ENCODE data around the gene PTPRB.

PTPRB gene

DNA sequence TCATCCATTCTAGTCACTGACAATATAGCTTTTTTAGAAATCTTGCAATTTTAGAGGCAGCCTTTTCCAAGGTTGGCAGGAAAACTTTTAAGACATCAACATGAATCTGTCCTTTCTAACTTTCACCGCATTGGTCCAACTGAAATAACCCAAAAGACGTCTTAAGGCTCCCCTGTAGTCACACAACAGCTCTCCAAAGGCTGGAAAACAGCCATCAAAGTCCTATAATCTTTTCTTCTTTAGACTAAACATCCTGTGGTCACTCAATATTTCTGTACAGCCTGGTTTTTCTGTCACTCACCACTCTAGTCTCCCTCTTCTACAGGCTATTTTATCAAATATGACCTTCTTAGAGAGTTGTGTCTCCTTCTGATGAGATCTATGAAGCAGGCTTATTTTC, 4.5 kb upstream of the PTPRB start:
- DNase-seq: no peak

DNA sequence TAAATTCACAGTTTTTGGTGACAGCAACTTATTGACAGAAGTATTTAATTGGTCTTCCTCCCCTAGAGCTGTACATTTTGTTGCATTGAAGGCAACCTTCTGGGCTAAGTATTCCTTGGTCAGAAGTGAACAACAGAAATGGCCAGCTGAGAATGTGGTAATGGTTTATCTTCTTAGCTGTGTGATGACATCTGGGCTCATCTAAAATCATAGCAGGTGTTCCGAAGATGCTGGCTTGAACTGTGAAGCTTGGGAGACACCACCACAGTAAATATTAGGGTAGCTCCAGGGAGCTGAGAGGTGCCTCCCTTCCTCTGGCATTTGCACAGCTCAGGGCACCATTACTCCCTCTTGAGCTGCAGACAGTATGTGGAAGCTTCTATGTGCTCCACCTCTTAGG, 3.7 kb upstream of the PTPRB start:
- DNase-seq: no peak

DNA sequence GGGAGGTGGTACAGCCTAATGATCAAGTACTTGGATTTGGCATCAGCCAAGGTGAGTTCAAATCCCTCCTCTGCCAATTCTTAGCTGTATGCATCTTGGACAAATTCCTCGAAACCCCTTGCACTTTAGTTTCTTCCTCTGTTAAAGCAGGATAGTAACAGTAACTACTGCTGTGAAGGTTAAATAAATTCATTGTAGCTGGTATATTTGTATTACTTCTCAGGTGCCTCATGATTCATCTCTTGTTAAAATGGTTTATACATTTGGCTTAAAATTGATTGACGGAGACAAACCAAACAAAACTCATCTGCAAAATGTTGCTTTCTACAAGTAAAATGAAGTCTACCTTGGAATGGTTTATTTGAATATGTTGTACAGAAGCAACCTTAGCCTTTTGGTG, 2.3 kb upstream of the PTPRB start:
- no peak for DNase-seq

DNA sequence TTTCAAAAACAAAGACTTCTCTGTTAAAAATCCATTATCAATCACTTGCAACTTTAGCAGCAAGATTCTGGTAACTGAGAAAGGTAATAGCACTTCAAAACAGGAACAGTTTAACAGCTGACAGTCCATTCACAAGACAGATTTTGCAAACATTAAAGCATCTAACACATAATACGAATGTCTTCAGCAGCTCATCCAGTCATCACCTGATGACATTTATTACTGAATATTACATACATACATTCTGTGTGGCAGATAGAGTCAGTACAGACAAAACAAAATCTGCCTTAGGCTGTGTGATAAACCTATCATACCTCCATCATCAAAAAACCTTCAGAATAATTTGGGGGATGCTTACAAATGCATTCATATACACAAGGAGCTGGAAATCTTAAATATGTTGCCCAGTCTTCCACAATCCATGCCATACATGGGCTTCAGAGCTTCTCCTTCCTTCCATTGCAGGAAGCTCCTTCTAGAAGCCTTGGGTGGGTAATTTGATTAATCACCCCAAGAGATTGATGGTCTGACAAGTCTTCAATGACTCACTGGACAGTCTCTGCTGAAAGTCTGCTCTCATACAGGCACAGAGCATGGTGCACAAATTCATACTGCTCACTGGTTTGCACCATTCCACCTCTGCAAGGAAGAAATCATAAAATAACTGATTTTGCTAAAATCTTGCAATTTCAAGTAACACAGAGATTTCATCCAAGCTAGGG, 1.6 kb upstream of the PTPRB start:
- DNase-seq: no peak

DNA sequence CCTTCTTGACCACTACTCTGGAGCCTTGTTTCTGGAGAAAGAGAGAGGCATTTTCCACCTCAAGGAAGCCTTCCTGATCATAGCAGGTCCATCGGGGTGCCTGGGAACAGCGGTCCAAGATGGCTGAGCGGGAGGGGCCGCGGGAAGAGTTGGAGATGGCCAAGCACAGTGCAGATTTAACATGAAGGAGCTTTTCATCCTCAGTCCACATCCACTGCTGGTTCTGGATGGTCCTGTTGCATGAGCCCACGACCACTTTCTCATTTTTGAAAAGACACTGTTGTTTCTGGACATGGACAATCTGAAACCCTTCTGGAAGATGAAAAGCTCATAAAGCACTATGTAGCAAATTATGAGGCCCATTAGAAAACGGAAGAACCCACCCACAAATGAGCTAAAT, 1.5 kb downstream of the PTPRB start:
- no peak for DNase-seq

DNA sequence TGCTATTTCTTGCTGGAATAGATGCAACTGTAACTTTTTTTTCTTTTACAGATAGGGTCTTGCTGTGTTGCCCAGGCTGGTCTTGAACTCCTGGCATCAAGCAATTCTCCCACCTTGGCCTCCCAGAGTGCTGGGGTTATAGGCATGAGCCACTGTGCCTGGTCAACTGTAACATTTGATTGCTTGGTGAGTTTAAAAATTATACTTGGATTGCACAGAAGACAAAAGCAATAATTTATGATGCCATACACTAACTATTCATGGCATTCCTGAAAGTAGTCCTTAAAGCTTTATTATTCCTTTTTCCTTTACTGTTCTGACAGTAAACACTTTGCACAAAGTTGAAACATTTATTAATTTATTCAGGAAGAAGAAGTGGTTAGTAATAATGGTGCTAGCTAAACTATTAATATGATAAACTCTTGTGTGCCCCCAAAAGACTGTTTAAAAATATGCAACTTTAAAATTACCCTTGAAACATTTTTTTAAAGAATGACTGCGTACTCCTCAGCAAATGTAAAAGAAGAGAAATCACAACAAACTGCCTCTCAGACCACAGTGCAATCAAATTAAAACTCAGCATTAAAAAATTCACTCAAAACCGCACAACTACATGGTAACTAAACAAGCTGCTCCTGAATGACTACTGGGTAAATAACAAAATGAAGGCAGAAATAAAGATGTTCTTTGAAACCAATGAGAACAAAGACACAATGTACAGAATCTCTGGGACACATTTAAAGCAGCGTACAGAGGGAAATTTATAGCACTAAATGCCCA, 8.3 kb downstream of the PTPRB start:
- no peak for DNase-seq

DNA sequence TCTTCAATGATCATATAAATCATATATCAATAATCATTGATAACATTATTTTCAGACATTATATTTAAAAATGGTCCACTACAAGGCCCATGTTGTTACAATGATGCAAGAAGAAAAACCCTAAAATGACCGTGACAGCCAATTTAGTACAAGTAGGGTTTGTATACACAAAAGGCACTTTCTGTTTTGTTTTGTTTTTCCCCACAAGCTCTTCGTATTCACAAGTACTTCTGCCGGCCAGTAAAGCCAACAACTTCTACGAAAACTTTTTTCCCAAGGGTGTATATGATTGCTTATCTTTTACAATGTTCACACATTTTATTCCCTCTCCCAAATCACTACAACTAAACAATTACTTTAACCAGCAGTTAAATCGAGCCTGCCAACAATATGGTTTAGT, 9.6 kb downstream of the PTPRB start:
- no peak for DNase-seq

DNA sequence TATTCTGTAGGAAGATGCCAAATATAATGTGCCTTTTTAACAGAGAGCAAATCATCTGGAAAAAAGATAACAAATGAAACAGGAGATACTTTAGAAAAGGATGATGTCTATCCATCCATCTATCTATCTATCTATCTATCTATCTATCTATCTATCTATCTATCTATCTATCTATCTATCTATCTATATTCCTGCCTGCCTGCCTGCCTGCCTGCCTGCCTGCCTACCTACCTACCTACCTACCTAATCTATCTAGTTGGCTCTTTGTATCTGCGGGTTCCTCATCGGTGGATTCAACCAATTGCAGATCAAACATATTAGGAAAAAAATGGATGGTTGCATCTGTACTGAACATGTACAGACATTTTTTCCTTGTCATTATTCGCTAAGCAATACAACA, 11.0 kb downstream of the PTPRB start:
- DNase-seq: no peak

DNA sequence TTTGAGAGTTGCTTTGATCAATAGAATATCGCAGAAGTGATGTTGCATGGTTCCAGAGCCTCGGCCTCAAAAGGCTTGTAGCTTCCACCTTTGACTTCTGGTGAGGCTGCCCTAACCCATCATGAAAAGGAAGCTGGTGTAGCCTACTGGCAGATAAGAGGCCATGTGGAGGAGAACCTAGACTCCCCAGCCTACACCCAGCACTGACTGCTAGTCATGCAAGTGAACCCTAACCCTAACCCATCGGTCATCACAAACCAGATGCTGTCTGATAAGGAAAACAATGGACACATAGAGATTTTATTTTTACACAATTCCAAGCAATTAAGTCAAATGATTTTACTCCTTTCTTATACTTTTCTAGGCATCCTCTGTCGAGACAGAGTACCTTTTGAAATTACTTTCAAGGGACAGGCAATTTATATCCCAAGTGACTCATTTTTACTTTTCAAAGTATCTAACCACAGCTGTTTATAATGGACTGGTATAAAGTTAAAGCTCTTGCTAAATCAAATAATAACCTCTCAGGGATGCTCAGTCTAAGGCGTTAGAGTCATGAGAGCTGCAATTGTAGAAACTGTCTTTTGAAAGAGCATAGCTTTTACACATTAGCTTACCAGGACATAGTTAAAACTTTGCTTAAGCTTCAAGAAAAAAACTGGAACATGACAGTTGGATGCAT, 17.6 kb downstream of the PTPRB start:
- no peak for DNase-seq

DNA sequence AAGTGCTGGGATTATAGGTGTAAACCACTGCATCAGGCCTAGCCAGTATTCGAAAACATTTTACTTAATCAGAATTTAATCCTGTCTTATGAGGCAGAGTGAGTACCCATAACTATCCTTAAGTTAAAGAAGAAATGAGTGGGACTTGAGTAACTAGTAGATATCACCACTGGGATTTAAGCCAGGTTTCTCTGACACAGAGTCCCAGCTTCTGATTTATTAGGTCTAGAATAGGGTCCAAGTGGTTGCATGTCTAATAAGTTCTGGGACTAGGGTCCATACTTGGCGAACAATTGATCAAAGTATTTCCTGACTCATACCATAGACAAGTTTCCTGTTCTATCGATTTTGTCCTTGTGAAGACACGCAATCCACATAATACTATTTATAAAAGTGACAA, 18.9 kb downstream of the PTPRB start:
- no peak for DNase-seq

DNA sequence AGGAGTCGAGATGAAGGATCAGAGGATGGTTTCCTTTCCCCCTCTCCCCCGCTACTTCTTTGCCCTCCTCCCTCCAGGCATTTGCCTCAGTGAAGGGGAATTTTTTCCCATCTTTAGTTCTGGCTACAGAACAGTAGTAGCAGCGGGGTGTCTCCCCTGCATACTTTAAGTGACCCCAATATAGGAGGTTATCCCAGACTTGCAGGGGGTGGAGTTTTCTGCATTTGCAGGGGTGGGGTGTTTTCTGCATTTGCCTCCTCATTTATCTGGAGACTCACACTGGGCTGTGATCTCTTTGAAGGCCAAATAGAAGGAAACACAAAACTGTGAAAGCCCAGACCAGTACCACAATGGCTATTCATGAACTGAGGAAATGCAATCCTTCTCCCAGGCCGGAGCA, 19.8 kb downstream of the PTPRB start:
- DNase-seq: no peak

DNA sequence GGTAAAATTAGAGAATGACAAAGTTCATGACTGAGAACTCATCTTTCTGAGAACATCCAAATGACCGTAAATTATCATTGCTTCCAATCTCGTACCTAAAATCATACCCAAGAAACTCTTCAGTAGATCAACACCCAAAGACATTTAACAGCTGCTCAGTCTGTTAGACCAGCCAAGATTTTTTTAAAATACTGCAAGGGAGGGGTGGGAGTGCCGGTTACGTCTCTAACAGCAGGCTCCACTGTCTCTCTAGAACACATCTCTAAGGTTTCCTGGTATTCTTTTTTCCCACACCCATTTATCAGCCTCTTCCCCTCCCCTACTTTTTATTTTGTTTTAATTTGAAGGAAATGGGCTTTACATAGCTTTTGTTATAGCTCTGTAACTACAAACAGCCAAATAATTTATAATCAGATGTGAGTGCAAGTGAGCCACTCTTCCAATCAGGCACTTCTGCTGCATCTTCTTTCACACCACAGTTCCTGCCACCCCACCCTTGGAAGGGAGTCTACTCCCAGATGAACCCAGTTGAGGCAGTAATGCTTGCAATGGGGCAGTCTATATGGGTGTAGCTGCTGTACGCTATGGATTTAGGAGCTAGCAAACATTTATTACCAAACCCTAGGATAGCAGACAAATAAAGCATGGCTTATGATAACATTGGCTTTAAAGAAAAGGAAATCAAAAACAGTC, 21.9 kb downstream of the PTPRB start:
- DNase-seq: no peak

DNA sequence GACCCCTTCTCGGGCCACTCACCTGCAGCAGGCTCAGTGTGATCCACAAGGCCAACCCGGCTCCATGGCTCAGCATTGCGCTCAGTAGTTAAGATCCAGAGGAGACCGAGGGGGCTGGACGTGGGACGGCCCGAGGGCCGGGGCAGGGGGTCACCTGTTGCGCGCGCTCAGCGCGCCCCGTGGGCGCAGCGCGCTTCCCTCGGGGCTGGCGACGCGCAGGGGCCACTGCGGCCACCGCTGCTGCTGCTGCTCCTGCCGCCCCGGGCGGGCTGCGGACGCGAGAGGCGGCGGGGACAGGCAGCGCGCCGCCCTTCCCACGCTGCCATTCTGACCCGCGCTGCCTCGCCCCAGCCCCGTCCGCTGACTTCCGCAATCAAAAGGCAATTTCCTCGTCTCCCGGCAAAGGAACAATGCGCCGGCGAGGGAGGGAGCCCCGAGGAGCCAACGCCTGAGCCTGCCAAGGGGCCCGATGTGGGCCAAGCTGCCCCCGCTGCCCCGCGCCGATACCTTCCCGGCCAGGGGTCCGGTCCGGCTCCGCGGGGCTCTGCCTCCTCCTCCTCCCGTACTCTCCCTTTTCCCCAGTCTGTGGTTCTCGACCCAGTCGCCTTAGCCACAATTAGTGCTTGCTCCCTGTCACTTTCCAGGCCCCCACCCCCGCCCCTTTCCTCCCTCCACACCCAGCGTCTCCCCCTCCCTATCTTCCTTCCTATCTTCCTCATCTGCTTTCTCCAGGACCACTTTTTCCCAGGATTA, 27.3 kb downstream of the PTPRB start:
- DNase-seq: no peak

DNA sequence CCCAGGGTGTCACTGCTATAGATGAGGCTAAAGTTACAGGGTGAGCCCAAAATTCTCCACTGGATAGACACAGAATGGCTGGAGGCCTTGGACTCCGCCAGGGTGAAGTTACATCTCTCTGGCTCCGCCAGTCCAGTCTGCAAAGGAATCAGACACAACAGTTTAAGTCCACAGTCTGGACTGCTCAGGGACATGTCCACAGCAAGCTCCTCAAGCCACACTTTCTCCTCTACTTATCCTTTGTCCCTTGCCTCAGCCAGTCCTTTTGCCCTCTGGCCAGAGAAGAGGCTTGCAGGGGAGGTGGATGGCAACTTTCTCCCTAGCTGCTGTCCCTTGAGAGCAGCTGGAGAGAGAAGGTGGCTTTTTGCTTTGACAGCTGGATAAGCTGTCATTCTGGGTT, 28.0 kb downstream of the PTPRB start:
- no peak for DNase-seq

DNA sequence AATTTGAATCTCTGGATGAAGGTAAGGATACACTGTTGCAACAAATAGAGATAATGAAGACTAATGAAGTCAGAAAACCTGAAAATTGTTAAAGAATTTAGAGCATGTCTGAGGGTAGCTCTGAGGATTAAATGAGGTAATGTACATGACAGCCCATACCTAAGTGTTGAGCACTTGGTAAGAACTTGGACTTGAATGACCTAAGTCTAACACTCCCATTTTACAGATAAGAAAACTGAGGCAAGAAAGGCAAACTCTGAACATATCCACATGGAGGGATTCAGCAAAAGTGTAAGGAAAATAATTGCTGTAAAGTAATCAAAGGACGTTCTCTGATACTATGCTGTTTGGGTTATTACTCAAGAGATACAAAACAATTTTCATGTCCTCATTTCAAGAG, 29.0 kb downstream of the PTPRB start:
- DNase-seq: no peak

DNA sequence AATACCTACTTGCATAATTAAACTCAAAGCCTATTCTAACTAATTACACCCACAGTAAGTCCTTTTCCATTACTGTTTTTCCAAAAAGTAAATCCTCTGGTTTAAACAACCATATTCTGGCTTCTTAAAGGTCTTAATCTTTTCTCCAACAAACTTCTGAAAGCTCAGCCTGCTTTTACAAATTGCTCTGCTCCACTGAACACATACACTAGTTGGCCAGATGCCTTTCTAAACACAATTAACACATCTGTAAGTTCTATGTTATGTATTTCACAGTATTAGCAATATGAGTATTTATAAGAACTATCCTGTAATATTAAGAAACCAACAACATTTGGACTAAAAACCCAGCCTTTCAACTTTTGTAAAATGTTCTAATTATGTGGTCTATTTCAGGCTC, 30.1 kb downstream of the PTPRB start:
- no peak for DNase-seq

DNA sequence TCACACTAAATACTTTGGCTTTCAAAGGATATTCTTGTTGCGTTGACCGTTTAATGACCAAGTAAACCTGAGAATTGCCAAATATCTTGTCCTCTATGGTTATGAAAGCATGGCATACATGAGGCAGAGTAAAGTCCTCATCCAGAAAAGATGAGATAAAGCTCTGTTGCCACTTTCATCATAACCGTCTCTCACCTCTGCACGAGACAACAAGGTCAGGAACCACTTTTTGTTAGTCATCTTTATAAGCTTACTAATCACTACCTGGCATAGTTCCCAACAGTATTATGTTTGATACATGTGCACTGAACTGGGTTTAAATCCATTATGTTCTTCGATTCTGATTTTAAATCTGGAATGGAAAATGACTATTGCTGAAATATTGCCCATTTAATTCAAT, 31.3 kb downstream of the PTPRB start:
- no peak for DNase-seq

DNA sequence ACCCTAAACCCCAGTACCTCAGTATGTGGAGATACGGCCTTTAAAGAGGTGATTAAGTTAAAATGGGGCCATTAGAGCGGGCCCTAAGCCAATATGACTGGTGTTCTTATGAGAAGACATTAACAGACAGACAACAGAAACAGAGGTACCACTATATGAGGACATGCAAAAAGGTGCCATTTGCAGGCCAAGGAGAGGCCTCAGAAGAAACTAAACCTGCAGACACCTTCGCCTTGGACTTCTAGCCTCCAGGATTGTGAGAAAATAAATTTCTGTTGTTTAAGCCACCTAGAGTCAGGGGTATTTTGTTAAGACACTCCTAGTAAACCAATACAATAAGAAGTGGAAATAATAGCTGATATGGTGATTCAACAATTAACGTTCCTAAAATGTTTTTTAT, 32.6 kb downstream of the PTPRB start:
- no peak for DNase-seq

DNA sequence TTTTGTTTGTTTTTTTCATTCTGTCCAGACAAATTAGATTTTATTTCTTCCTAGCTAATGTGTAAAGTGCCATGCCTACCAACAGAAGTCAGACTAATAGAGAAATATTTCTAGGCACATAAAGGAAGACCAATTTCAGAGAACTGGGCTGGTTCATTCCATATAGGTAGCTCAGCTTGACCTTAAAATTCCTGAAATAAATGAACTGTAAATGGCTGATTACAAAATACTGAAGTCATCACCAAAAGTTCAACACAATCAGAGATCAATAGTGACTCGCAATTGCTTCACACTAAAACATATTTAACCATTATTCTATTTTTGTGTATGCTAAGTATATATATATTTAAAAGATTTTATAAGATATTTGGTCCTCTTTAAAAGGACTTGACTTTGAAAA, 34.2 kb downstream of the PTPRB start:
- no peak for DNase-seq

DNA sequence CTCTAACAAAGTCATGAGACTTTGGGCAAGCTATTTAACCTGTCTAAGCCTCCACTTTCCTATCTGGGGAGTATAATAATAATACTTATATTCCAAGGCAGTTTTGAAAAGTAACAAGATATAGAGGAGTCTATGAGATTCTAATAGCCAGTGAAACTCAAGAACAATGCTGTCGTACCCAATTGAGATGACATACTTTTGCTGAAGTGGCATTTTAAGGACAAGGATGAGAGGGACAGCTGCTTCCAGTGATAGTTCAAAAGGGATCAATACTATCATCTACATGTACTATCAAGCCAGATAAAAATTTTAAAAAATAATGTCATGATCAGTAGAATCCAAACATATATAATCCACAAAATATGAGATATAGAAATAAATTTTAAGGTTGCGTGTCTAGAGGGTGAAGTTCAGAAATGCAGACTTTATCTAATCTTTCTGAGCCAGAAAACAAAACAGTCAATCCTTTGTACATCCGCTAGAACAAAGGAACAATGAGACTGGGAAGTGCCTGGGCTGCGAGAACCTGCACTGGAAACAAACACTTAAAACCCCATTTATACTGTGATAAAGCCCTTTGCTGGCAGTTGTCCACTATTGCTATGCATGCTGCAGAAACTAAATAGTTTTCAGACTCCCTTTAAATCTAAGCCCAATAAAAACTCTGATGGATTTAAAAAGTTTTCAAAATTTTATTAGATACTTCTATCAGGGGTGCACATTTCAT, 38.6 kb downstream of the PTPRB start:
- no peak for DNase-seq

DNA sequence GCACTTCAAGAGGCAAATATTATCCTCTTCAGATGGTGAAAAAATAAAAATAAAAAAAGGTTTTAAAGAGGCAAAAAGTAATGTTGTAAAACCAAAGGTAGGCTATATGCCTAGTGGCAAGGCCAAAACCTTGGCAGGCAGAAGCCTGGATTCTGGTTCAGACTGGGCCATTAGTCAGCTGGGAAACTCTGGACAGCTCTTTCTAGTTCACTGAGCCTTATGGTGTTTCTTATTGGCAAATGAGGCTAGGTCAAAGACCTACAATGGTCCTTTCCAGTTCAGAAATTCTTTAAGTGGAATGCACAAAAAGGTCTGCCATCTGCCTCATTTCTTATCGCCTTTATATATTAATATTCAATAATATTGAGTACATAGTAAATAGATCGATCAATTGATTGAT, 44.6 kb downstream of the PTPRB start:
- no peak for DNase-seq

DNA sequence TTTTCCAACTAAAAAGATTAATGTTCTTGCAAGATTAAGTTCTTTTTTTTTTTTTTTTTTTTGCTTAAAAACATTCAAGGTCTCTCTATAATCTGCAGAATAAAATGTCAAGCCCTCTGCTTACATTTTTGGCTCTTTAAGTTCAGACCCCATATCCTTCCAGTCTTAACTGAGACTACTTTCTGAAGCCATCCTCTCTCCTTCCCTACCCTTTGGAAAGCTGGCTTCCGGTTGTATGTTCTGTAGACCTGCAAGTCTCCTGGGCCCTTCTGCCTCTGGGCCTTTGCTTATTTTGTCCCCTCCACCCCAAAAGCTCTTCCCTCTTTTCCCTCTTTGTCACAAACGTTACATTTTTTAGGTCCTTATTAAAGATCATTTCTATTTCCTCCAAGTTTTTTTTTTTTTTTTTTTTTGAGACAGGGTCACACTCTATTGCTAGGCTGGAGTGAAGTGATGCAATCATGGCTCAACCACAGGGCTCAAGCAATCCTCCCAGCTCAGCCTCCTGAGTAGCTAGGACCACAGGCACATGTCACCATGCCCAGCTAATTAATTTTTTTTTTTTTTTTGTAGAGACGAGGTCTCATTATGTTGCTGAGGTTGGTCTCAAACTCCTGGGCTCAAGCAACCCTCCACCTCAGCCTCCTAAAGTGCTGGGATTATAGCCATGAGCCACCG, 46.5 kb downstream of the PTPRB start:
- DNase-seq: no peak

Measured in activated CD4-positive, alpha-beta T cell treated with anti-CD3 and anti-CD28 coated beads for 1 hour (primary cell).